Measurements from ENCODE around the gene AVEN. TPM values are rescaled to one million over a fixed set of nuclear protein-coding genes. Genes with fewer than 3 reads are reported as not detected.
"Not testable (repeated sequence)": the region's sequence is repeated elsewhere in the genome, so short reads cannot be mapped to it uniquely, and the experiment has no call there.

Gene AVEN
- total and polyA plus RNA-seq, 2 experiments from 2014 or later, result 7.7 to 10.3 TPM

DNA sequence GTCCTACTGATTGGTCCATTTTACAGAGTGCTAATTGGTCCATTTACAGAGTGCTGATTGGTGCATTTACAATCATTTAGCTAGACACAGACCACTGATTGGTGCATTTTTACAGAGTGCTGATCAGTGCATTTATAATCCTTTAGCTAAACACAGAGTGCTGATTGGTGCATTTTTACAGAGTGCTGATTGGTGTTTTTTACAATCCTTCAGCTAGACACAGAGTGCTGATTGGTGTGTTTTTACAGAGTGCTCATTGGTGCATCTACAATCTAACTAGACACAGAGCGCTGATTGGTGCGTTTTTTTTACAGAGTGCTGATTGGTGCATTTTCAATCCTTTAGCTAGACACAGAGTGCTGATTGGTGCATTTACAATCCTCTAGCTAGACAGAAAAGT lies 20.3 kb downstream of the AVEN start:
- H3K27ac Mint-ChIP-seq, result not testable (repeated sequence)

DNA sequence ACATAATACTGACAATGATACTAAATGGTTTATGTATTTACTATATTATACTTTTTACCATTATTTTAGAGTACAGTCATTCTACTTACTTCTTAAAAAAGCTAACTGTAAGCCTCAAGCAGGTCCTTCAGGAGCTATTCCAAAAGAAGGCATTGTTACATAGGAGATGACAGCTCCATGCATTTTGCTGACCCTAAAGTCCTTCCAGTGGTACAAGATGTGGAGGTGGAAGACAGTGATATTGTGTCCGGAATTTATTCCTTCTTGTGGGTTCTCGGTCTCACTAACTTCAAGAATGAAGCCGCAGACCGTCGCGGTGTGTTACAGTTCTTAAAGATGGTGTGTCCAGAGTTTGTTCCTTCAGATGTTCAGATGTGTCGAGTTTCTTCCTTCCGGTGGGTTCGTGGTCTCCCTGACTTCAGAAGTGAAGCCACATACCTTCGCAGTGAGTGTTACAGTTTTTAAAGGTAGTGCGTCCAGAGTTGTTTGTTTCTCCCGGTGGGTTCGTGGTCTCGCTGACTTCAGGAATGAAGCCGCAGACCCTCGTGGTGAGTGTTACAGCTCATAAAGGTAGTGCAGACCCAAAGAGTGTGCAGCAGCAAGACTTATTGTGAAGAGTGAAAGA lies 20.9 kb downstream of the AVEN start:
- peaks cover 13% of the 10 kb centered on the region for H3K4me1 ChIP-seq (ENCODE audit: insufficient read depth)
- H3F3A ChIP-seq (replicated peaks; ENCODE audit: low read depth), result no peaks in the 10 kb centered on the region
- H3K4me3 ChIP-seq, result no peak overlapping the region
- H3K36me3 Mint-ChIP-seq (ENCODE audit: low read depth), result peaks cover 24% of the 10 kb centered on the region
- H3K9me2 ChIP-seq (ENCODE audit: insufficient read depth), result no peaks in the 10 kb centered on the region; the same call in 1 of the 2 replicates
- no peaks in the 10 kb centered on the region; the same call in 1 of the 2 replicates for H3K79me2 ChIP-seq (replicated peaks; ENCODE audit: insufficient read depth)
- H3K36me3 ChIP-seq (ENCODE audit: insufficient read depth), result no peaks in the 10 kb centered on the region
- no peak overlapping the region for H3K27ac Mint-ChIP-seq
- no peak overlapping the region for H3K4me3 Mint-ChIP-seq
- H3K4me2 ChIP-seq, result no peak overlapping the region
- DNase-seq (ENCODE audit: low spot score) (no peak), ATAC-seq (no peak)
- H3K27ac ChIP-seq (ENCODE audit: low read depth), result no peak overlapping the region
- peaks cover 25% of the 10 kb centered on the region for H3K4me1 Mint-ChIP-seq
- H3K27me3 Mint-ChIP-seq (ENCODE audit: insufficient read depth, low read depth, poor library complexity), result peaks cover 2% of the 10 kb centered on the region
- no peaks in the 10 kb centered on the region for H4K20me1 ChIP-seq (replicated peaks; ENCODE audit: insufficient read depth)
- no peaks in the 10 kb centered on the region for H3K27me3 ChIP-seq (ENCODE audit: insufficient read depth)
- H3K9me3 Mint-ChIP-seq, result no peaks in the 10 kb centered on the region
- no peak overlapping the region for H2AFZ ChIP-seq
- TF ChIP-seq EZH2 (IDR thresholded peaks at IDR 0.05; ENCODE audit: low read depth, unreplicated experiment), result no peak
- TF ChIP-seq POLR2AphosphoS5 (IDR thresholded peaks at IDR 0.05; ENCODE audit: low read depth), result no peak
- TF ChIP-seq JUNB (IDR thresholded peaks at IDR 0.05; ENCODE audit: unreplicated experiment), result no peak
- no peak for TF ChIP-seq NANOG (IDR thresholded peaks at IDR 0.05; ENCODE audit: borderline replicate concordance)
- TF ChIP-seq STAT1 (IDR thresholded peaks at IDR 0.05; ENCODE audit: unreplicated experiment), result no peak
- no peak for TF ChIP-seq ETS1 (IDR thresholded peaks at IDR 0.05)
- TF ChIP-seq, protein P1, sequence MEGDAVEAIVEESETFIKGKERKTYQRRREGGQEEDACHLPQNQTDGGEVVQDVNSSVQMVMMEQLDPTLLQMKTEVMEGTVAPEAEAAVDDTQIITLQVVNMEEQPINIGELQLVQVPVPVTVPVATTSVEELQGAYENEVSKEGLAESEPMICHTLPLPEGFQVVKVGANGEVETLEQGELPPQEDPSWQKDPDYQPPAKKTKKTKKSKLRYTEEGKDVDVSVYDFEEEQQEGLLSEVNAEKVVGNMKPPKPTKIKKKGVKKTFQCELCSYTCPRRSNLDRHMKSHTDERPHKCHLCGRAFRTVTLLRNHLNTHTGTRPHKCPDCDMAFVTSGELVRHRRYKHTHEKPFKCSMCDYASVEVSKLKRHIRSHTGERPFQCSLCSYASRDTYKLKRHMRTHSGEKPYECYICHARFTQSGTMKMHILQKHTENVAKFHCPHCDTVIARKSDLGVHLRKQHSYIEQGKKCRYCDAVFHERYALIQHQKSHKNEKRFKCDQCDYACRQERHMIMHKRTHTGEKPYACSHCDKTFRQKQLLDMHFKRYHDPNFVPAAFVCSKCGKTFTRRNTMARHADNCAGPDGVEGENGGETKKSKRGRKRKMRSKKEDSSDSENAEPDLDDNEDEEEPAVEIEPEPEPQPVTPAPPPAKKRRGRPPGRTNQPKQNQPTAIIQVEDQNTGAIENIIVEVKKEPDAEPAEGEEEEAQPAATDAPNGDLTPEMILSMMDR (conservative IDR thresholded peaks at IDR 0.05; ENCODE audit: low read depth in 2 of 2), result no peak
- TF ChIP-seq, protein P2, sequence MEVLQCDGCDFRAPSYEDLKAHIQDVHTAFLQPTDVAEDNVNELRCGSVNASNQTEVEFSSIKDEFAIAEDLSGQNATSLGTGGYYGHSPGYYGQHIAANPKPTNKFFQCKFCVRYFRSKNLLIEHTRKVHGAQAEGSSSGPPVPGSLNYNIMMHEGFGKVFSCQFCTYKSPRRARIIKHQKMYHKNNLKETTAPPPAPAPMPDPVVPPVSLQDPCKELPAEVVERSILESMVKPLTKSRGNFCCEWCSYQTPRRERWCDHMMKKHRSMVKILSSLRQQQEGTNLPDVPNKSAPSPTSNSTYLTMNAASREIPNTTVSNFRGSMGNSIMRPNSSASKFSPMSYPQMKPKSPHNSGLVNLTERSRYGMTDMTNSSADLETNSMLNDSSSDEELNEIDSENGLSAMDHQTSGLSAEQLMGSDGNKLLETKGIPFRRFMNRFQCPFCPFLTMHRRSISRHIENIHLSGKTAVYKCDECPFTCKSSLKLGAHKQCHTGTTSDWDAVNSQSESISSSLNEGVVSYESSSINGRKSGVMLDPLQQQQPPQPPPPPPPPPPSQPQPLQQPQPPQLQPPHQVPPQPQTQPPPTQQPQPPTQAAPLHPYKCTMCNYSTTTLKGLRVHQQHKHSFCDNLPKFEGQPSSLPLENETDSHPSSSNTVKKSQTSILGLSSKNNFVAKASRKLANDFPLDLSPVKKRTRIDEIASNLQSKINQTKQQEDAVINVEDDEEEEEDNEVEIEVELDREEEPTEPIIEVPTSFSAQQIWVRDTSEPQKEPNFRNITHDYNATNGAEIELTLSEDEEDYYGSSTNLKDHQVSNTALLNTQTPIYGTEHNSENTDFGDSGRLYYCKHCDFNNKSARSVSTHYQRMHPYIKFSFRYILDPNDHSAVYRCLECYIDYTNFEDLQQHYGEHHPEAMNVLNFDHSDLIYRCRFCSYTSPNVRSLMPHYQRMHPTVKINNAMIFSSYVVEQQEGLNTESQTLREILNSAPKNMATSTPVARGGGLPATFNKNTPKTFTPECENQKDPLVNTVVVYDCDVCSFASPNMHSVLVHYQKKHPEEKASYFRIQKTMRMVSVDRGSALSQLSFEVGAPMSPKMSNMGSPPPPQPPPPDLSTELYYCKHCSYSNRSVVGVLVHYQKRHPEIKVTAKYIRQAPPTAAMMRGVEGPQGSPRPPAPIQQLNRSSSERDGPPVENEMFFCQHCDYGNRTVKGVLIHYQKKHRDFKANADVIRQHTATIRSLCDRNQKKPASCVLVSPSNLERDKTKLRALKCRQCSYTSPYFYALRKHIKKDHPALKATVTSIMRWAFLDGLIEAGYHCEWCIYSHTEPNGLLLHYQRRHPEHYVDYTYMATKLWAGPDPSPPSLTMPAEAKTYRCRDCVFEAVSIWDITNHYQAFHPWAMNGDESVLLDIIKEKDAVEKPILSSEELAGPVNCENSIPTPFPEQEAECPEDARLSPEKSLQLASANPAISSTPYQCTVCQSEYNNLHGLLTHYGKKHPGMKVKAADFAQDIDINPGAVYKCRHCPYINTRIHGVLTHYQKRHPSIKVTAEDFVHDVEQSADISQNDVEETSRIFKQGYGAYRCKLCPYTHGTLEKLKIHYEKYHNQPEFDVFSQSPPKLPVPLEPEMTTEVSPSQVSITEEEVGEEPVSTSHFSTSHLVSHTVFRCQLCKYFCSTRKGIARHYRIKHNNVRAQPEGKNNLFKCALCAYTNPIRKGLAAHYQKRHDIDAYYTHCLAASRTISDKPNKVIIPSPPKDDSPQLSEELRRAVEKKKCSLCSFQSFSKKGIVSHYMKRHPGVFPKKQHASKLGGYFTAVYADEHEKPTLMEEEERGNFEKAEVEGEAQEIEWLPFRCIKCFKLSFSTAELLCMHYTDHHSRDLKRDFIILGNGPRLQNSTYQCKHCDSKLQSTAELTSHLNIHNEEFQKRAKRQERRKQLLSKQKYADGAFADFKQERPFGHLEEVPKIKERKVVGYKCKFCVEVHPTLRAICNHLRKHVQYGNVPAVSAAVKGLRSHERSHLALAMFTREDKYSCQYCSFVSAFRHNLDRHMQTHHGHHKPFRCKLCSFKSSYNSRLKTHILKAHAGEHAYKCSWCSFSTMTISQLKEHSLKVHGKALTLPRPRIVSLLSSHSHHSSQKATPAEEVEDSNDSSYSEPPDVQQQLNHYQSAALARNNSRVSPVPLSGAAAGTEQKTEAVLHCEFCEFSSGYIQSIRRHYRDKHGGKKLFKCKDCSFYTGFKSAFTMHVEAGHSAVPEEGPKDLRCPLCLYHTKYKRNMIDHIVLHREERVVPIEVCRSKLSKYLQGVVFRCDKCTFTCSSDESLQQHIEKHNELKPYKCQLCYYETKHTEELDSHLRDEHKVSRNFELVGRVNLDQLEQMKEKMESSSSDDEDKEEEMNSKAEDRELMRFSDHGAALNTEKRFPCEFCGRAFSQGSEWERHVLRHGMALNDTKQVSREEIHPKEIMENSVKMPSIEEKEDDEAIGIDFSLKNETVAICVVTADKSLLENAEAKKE (CRISPR knock-in tag; IDR thresholded peaks at IDR 0.05), result no peak
- TF ChIP-seq, protein P3, sequence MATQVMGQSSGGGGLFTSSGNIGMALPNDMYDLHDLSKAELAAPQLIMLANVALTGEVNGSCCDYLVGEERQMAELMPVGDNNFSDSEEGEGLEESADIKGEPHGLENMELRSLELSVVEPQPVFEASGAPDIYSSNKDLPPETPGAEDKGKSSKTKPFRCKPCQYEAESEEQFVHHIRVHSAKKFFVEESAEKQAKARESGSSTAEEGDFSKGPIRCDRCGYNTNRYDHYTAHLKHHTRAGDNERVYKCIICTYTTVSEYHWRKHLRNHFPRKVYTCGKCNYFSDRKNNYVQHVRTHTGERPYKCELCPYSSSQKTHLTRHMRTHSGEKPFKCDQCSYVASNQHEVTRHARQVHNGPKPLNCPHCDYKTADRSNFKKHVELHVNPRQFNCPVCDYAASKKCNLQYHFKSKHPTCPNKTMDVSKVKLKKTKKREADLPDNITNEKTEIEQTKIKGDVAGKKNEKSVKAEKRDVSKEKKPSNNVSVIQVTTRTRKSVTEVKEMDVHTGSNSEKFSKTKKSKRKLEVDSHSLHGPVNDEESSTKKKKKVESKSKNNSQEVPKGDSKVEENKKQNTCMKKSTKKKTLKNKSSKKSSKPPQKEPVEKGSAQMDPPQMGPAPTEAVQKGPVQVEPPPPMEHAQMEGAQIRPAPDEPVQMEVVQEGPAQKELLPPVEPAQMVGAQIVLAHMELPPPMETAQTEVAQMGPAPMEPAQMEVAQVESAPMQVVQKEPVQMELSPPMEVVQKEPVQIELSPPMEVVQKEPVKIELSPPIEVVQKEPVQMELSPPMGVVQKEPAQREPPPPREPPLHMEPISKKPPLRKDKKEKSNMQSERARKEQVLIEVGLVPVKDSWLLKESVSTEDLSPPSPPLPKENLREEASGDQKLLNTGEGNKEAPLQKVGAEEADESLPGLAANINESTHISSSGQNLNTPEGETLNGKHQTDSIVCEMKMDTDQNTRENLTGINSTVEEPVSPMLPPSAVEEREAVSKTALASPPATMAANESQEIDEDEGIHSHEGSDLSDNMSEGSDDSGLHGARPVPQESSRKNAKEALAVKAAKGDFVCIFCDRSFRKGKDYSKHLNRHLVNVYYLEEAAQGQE (IDR thresholded peaks at IDR 0.05; ENCODE audit: unreplicated experiment), result no peak

More for the DNA sequence above, 20.3 kb downstream of the AVEN start:
- peaks cover 24% of the 10 kb centered on the region for H3K36me3 Mint-ChIP-seq (ENCODE audit: low read depth)
- not testable (repeated sequence) for ATAC-seq; H3K9me2 ChIP-seq (ENCODE audit: insufficient read depth); H3K4me2 ChIP-seq; H3K79me2 ChIP-seq (replicated peaks; ENCODE audit: insufficient read depth); DNase-seq (ENCODE audit: low spot score); H3K27ac ChIP-seq (ENCODE audit: low read depth); H3K9me3 Mint-ChIP-seq; H3K4me3 Mint-ChIP-seq; H3K27me3 ChIP-seq (ENCODE audit: insufficient read depth); H2AFZ ChIP-seq; H4K20me1 ChIP-seq (replicated peaks; ENCODE audit: insufficient read depth); H3K4me3 ChIP-seq; H3F3A ChIP-seq (replicated peaks; ENCODE audit: low read depth); H3K36me3 ChIP-seq (ENCODE audit: insufficient read depth); H3K27me3 Mint-ChIP-seq (ENCODE audit: insufficient read depth, low read depth, poor library complexity)
- H3K4me1 ChIP-seq (ENCODE audit: insufficient read depth), result peaks cover 13% of the 10 kb centered on the region
- peaks cover 27% of the 10 kb centered on the region for H3K4me1 Mint-ChIP-seq

Measured in GM23338 (cell line).